Myocyte (in vitro differentiated cells): ENCODE results near the gene PHF5A. TPM values are rescaled to one million over a fixed set of nuclear protein-coding genes. Genes with fewer than 3 reads are reported as not detected.
"Not testable (repeated sequence)": the region's sequence is repeated elsewhere in the genome, so short reads cannot be mapped to it uniquely, and the experiment has no call there.

Source experiments
- DNase-seq: peaks from one replicate; pipeline ENCODE4 v3.0.0-alpha.2; 2012; ENCODE audit warnings: low read depth
- total RNA-seq: library from RNA; depleted of rRNA; stranded (reverse); fragments of >200 nt; gene quantifications from 2 replicates; pipeline ENCODE4 v1.2.3, GENCODE V29; 2014

PHF5A gene
- total RNA-seq, 1 donor from 2014 or later, result 40.0 TPM

GRCh38 chr22:41447435-41448188, 20.9 kb downstream of the PHF5A start:
- DNase-seq, result peak; percentile 74

GRCh38 chr22:41446639-41447434, 21.7 kb downstream of the PHF5A start, which contains the start of gene TOB2:
TOB2 (minus strand) TSS chr22:41446801; CDS start chr22:41437345, 9,456 bp downstream.
- peak; percentile 95 for DNase-seq

GRCh38 chr22:41446057-41446501, 22.4 kb downstream of the PHF5A start:
- peak; percentile 13 for DNase-seq

GRCh38 chr22:41445129-41446056, 23.1 kb downstream of the PHF5A start:
- peak; percentile 32 for DNase-seq

- DNase-seq, result peak; percentile 98
Observed at GRCh38 chr22:41444360-41445128, 23.9 kb downstream of the PHF5A start.

- DNase-seq, result no peak
Observed at GRCh38 chr22:41442240-41442792, 26.2 kb downstream of the PHF5A start.

GRCh38 chr22:41440511-41440910, 28.0 kb downstream of the PHF5A start:
- DNase-seq, result not testable (repeated sequence)

GRCh38 chr22:41437198-41437597, 31.3 kb downstream of the PHF5A start:
- no peak for DNase-seq

GRCh38 chr22:41436322-41437113, 32.0 kb downstream of the PHF5A start:
- no peak for DNase-seq

GRCh38 chr22:41435560-41435959, 32.9 kb downstream of the PHF5A start:
- DNase-seq, result no peak

GRCh38 chr22:41434361-41435003, 34.0 kb downstream of the PHF5A start:
- not testable (repeated sequence) for DNase-seq

GRCh38 chr22:41433480-41433879, 35.0 kb downstream of the PHF5A start:
- not testable (repeated sequence) for DNase-seq

- DNase-seq, result no peak
Observed at GRCh38 chr22:41431656-41432055, 36.8 kb downstream of the PHF5A start.

- DNase-seq, result no peak
Observed at GRCh38 chr22:41429951-41430332, 38.5 kb downstream of the PHF5A start.

GRCh38 chr22:41429232-41429950, 39.1 kb downstream of the PHF5A start:
- no peak for DNase-seq

- DNase-seq, result peak; percentile 52
Observed at GRCh38 chr22:41425660-41426365, 42.7 kb downstream of the PHF5A start.

GRCh38 chr22:41418717-41419116, 49.8 kb downstream of the PHF5A start:
- DNase-seq, result no peak
